HepG2 (cell line): ENCODE measurements around the gene FAM228B. TPM values are rescaled to one million over a fixed set of nuclear protein-coding genes. Genes with fewer than 3 reads are reported as not detected.

Source experiments
- ETV5 ChIP-seq: IDR thresholded peaks from 2 replicates; pipeline ENCODE4 v1.6.1; 2018; ENCODE audit warnings: missing biosample characterization, missing genetic modification reagents, inconsistent platforms, borderline replicate concordance
- HMG20A ChIP-seq: IDR thresholded peaks from 2 replicates; pipeline ENCODE4 v1.6.1; 2016; ENCODE audit warnings: borderline replicate concordance
- HMG20B ChIP-seq: conservative IDR thresholded peaks from 2 replicates; pipeline ENCODE4 v1.6.1; 2016; ENCODE audit warnings: missing genetic modification reagents, missing compliant biosample characterization
- HMGXB3 ChIP-seq: sonication (generic); formaldehyde crosslinking; IDR thresholded peaks from 2 replicates; pipeline ENCODE4 v1.4.0; 2020; ENCODE audit warnings: missing genetic modification reagents, borderline replicate concordance
- YY1 ChIP-seq: IDR thresholded peaks from 2 replicates; pipeline ENCODE4 v1.6.1; 2011; ENCODE audit warnings: low read length, low read depth, moderate library complexity, mild to moderate bottlenecking; ENCODE audit not compliant: insufficient read depth, insufficient replicate concordance
- ZBTB2 ChIP-seq: sonication (generic); formaldehyde crosslinking; IDR thresholded peaks from 2 replicates; pipeline ENCODE4 v1.8.0; 2022; ENCODE audit warnings: low read depth, missing genetic modification reagents
- ZNF20 ChIP-seq: sonication (generic); formaldehyde crosslinking; IDR thresholded peaks from 2 replicates; pipeline ENCODE4 v1.4.0; 2020; ENCODE audit warnings: mild to moderate bottlenecking, moderate library complexity, missing genetic modification reagents
- polyA plus RNA-seq, 8 experiments: library from polyadenylated mRNA; depleted of rRNA in 3 of 8; stranded (reverse) in 7 of 8; unstranded in 1 of 8; fragments of >200 nt; fragmentation: Illumina TruSeq in 4 of 8; extraction: Trizol in 4 of 8; gene quantifications; 2 replicates each; pipeline versions ENCODE4 v1.2.1 to v1.2.3, GENCODE V29; 2011 to 2016; ENCODE audit warnings: low read depth in 4 of 8, missing spikeins in 1 of 8, mixed read lengths in 1 of 8; ENCODE audit not compliant: insufficient read depth in 1 of 8
- total RNA-seq, 5 experiments: library from RNA; depleted of rRNA; stranded (reverse); fragments of >200 nt; fragmentation: Illumina TruSeq; extraction: Trizol; gene quantifications; 2 replicates each; pipeline ENCODE4 v1.2.3, GENCODE V29; 2016; ENCODE audit warnings: low read depth in 1 of 5
- TF ChIP-seq, protein P1 (sequence below): sonication (generic); formaldehyde crosslinking; IDR thresholded peaks from 2 replicates; pipeline ENCODE4 v1.4.0; 2020; ENCODE audit warnings: missing genetic modification reagents, borderline replicate concordance

Gene FAM228B
- total and polyA plus RNA-seq, 2 of the 13 experiments (the other 11 are each of a cell fraction or from before 2014, with no cell fraction given) = 0.79 to 1.1 TPM

GRCh38 chr2:24163601-24164000 lies 40.3 kb downstream of the FAM228B start (continued):
- TF ChIP-seq, protein P1, sequence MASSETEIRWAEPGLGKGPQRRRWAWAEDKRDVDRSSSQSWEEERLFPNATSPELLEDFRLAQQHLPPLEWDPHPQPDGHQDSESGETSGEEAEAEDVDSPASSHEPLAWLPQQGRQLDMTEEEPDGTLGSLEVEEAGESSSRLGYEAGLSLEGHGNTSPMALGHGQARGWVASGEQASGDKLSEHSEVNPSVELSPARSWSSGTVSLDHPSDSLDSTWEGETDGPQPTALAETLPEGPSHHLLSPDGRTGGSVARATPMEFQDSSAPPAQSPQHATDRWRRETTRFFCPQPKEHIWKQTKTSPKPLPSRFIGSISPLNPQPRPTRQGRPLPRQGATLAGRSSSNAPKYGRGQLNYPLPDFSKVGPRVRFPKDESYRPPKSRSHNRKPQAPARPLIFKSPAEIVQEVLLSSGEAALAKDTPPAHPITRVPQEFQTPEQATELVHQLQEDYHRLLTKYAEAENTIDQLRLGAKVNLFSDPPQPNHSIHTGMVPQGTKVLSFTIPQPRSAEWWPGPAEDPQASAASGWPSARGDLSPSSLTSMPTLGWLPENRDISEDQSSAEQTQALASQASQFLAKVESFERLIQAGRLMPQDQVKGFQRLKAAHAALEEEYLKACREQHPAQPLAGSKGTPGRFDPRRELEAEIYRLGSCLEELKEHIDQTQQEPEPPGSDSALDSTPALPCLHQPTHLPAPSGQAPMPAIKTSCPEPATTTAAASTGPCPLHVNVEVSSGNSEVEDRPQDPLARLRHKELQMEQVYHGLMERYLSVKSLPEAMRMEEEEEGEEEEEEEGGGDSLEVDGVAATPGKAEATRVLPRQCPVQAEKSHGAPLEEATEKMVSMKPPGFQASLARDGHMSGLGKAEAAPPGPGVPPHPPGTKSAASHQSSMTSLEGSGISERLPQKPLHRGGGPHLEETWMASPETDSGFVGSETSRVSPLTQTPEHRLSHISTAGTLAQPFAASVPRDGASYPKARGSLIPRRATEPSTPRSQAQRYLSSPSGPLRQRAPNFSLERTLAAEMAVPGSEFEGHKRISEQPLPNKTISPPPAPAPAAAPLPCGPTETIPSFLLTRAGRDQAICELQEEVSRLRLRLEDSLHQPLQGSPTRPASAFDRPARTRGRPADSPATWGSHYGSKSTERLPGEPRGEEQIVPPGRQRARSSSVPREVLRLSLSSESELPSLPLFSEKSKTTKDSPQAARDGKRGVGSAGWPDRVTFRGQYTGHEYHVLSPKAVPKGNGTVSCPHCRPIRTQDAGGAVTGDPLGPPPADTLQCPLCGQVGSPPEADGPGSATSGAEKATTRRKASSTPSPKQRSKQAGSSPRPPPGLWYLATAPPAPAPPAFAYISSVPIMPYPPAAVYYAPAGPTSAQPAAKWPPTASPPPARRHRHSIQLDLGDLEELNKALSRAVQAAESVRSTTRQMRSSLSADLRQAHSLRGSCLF (CRISPR knock-in tag) = no peak
- TF ChIP-seq ETV5 (CRISPR knock-in tag) (no peak), HMGXB3 (CRISPR knock-in tag) (no peak), ZNF20 (CRISPR knock-in tag) (no peak), ZBTB2 (CRISPR knock-in tag) (no peak), YY1 (no peak), HMG20B (no peak), HMG20A (no peak)
